Activated CD8-positive, alpha-beta memory T cell treated with anti-CD3 and anti-CD28 coated beads, Interleukin-2, amount 50 U/mL, for 24 hours (primary cell): ENCODE data around the gene CYBC1.
A peak's percentile ranks its signal among the peaks of the same experiment; 100 is the strongest.
"Not testable (repeated sequence)": the region's sequence is repeated elsewhere in the genome, so short reads cannot be mapped to it uniquely, and the experiment has no call there.

Experiments
- DNase-seq: peaks from one replicate; pipeline ENCODE4 v3.0.0-alpha.2; 2020; ENCODE audit errors: extremely low read depth

Gene CYBC1

DNA sequence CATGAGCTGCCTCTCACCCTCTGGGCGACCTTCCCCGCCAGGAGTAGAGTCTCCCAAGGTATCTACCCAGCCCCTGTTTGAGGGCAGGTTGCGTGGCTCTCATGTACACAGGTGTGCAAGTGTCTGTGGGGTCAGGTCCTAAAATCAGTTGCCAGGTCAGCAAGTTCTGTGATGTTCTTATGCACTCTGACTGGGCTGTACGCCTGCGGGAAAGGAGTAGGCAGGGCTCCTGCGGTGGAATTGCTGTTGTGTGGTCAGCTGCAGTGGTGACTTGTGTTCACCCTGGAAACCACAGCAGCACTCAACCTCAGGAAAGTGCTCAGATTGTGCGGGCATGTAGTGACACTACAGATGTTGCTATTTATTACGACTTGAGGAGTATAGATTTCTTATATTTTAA is 27.4 kb upstream of the CYBC1 start:
- DNase-seq, result no peak

DNA sequence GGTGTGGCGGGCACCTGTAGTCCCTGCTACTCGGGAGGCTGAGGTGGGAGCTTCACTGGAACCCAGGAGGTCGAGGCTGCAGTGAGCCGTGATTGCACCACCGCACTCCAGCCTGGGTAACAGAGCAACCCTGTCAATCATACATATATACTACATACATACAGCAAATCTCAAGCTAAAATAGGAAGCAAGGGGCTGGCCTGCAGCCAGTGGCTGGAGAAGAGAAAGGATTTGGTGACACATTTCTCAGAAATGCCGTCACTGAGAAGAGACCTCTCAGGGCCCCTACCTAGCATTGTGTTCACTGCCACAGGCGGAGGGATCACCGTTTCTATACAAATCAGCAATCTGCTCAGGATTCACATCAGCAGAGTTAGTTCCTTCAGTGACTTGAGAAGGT is 24.9 kb upstream of the CYBC1 start:
- DNase-seq, result no peak

DNA sequence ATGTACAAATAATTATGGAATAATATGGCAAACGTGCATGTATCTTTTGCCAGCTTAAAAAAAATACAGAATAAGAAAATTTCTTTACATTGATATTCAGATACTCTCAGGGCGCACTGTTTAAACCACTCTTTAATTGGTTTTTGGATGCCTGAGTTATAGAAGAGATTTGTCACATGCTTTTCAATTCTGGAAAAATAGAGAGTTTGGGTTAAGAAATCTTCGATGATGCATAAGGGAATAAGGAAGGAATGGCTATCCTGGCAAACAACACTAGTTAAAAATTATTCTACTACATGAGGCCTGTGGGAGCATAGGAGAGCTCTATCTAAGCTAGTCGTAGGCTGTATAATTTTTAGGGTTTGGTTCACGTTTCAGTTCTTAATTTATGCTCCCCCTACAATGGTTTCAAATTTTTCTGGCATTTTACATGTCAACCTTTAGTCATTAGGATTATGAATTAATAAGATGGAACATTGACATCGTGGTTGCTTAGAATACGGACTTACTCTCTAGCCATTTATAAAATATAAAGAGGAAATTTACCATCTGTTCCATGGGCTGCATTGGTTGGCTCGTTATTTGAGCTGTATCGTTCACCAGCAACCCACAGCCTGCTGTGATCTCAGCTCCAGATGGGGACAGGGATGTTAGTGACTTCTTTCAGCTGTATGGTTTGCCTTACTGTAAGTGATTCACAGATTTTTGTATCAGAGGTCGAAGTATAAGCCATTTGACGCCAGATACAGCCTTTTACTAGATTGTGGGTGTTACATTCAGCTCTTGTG is 23.9 kb upstream of the CYBC1 start:
- DNase-seq, result no peak

DNA sequence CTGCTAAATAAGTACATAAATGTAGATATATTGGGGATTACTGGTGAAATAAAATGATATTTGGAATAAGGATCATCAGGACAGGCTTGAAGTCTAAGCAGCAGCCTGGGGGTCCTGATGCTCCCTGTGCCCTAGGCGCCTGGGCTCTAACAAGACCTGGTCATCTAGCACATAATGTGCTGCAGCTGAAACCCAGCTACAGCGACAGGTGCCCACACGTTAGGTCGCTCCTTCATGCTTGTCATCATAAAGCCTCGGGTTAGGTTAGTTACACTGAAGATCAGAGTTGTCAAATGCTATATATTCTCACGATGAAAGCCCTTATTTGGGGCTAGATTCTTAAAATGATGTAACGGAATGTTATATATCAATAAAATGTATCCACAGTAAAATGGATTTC is 19.5 kb upstream of the CYBC1 start:
- DNase-seq, result no peak

DNA sequence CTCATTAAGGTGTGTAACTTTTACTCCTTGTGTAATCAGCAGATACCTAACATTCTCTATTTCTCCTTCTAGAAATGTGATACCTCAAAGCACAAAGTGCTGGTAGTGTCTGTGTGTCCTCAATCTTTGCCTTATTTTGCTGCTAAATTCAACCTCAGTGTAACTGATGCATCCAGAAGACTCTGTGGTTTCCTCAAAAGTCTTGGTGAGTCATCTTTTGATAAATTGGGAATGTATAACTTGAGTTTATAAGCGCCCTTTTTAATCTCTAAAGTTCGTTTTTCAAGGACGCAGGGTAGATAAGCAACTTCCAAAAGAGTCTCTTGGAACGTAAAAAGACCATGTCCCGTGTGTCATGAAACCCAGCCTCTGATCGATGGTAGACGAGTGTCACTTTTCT is 18.1 kb upstream of the CYBC1 start:
- DNase-seq, result no peak

DNA sequence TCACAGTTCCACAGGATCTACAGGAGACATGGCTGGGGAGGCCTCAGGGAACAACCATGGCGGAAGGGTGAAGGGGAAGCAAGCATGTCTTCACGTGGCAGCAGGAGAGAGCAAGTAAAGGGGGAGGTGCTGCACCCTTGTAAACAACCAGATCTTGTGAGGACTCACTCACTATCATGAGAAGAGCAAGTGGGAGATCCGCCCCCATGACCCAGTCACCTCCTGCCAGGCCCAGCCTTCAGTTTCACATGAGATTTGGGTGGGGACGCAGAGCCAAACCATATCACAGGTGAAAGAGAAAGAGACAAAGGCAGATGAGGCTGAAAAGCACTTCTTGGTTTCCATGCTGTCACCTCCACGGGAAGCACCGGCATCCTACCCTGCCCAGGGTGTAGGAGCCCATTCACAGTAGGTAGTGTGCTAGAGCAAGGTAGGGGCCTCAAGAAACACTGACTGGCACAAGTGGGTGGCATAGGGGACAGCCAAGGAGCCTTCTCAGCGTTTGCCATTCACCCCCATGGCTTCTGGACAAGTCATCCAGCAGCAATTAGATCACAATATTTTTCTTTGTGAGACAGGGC is 14.6 kb upstream of the CYBC1 start:
- no peak for DNase-seq

DNA sequence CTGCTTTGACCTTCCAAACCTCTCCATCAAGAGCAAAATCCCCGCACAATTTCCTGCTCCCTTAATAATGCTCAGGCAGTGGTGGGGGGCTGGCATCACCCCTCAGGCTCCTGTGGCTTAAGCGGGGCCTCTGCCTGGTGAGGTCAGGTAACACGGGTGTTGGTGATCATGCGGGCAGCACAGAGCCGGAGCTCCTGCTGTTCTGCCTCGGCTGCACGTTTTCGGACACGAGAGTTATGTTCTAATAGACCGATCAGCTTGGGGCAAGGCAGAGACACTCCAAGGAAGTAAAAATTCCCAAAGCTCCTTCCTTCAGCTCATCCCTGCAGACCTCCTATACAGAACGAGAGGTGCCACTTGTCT is 14.0 kb upstream of the CYBC1 start:
- DNase-seq, result no peak

DNA sequence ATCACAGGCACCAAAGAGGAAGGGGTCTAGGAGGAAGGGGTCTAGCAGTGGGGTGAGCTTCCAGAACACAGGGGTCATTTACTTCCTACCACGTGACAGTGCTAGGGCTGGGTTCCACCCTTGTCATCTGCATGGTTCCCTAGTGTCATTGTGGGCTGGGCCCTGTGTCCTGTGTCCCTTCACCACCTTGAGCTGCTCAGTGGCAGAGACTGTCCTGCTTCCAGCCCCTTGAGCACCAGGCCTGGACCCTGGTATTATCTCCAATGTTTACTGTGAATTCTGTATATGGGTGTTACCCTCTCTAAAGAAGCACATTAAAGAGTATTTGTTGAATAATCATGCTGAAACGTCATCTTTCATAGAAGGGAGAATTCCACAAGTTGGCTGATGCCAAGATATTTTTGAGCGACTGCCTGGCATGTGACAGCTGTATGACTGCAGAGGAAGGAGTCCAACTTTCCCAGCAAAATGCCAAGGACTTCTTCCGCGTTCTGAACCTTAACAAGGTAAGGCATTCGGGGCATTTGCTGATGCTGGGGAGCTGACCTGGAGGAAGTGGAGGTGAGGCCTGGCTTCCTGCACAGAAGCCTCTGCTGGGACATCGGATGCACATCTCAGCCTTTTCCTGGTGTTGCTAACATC is 13.5 kb upstream of the CYBC1 start:
- DNase-seq, result no peak

DNA sequence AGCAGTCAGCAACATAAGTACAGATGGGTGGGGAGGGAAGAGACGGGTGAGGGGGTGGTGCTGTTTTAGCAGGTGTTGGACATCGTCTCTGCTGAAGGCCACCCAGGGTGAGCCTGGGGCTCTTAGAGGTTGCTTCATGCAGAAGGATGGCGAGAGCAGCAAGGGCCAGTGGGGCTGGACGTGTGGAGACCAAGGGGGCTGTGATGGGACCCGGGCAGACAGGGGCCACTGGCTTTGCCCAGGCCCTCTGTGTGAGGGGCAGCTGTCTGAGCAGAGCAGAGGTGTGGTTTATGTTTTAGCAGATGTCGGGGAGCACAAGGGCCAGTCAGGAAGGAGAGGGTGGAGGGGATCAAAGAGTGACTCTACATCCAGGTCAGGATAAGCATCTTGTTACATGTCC is 12.8 kb upstream of the CYBC1 start:
- DNase-seq, result no peak

DNA sequence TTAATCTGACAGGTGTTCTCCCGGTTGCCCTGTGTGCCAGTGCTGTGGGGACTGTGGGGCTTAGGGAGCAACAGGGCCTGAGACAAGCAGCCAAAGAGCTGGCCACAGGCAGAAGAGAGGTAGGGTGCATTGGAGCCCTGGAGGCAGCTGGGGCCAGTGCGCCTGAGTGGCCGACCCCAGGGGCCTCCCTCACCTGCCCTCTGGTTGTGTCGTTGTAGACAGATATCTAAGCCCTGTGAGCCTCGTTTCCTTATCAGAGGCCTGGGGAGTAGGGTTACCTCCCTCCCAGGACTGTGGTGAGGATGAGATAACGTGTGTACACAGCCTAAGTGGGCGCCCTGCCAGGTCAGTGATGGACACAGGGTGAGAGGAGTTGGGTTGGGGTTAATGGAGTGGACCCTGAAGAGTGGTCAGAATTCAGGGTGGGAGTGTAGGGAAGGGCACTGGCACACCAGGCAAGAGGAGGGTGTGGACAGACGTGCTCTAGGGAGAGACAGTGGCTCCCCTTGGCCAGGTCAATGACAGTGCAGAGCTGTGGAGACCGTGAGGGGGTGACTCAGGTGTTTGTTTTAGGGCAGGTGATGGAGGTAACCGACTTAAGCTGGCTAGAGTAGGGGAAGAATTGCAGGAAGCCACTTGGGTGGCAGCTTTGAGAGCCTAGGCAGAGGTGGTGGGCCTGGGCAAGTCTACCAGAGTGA is 11.4 kb upstream of the CYBC1 start:
- no peak for DNase-seq

DNA sequence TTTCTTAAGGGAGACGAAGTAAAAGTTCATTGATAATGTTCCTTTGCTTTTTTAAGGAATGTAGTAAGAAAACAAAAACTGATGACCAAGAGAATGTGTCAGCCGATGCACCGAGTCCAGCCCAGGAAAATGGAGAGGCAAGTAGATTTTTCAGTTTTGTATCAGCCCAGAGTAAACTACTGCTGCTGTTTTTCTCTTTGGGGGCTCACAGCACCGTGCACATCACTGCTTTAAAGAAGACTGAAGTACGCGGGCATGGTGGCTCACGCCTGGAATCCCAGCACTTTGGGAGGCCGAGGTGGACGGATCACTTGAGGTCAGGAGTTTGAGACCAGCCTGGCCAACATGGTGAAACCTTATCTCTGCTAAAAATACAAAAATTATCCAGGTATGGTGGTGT is 9.4 kb upstream of the CYBC1 start:
- DNase-seq, result not testable (repeated sequence)

DNA sequence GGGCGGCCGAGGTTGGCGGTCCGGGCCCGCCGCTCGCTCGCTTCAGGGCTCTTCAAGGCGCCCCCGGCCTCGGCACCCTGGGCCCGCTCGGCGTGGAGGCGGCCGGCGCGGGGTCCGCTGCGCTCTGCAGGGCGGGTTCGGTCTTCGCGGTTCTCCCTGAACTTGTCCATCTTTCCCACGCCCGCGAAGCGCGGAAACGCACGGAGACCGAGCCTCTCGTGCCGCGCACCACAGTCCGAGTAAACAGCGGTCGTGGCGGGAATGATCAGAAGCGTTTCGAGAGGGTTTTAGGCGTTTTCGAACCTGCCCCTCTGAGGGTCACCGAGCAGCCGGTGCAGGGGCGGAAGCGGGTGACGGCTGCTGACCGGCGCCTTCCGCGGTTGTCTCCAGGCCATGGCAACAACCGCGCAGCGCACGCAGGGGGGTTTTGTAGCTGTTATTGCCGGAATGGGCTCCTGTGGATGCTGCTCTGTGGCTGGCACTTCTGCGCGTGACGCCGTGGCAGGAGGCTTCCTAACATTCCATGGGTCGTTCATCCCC is 8.4 kb upstream of the CYBC1 start:
- DNase-seq, result no peak

DNA sequence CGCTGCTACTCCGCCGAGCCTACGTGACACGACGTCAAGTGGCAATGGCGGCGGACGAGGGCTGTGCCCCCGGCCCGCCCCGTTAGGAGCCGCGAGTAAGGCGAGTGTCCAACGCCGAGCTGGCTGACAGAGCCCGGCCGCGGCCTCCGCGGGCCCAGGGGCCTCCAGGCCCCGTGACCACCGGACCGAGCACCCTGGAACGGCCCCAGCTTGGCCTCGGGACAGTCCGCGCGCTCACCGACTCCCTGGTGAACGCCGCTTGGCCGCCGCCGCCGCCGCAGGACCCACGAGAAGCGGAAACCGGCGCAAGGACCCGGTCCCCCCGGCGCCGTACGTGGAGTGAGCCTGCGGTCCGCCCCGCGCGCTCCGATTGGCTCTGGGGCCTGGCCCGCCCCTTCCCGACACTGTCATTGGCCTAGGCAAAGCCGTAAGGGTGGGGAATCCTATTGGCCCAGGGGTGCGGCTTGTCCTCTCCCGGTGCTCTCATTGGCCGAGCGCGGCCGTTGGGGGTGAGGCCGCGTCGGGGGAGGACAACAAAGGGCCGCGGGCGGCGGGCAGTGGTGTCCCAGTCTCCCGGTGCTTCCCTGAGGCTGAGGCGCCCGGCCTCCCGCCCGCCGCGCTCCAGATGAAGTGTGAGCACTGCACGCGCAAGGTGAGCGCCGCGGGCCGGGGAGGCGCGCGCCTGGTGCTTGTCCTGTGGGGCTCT is 7.8 kb upstream of the CYBC1 start, which contains the start of gene NARF:
NARF (plus strand) TSS at position 563 of the 706 bp plus-strand sequence; CDS start at position 626, 63 bp downstream.
- DNase-seq, result peak; percentile 88

DNA sequence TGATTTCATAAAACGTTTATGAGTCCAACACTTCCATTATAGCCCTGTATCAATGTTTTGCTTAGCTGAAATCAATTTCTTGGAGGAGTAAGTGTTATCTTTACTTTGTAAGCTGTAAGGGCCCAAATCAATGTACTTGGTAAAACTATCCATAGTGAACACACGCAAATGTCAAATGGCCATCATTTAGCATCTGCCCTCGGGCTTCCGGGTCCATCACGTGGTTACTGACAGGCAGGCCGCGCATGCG is 7.3 kb upstream of the CYBC1 start:
- DNase-seq, result no peak

DNA sequence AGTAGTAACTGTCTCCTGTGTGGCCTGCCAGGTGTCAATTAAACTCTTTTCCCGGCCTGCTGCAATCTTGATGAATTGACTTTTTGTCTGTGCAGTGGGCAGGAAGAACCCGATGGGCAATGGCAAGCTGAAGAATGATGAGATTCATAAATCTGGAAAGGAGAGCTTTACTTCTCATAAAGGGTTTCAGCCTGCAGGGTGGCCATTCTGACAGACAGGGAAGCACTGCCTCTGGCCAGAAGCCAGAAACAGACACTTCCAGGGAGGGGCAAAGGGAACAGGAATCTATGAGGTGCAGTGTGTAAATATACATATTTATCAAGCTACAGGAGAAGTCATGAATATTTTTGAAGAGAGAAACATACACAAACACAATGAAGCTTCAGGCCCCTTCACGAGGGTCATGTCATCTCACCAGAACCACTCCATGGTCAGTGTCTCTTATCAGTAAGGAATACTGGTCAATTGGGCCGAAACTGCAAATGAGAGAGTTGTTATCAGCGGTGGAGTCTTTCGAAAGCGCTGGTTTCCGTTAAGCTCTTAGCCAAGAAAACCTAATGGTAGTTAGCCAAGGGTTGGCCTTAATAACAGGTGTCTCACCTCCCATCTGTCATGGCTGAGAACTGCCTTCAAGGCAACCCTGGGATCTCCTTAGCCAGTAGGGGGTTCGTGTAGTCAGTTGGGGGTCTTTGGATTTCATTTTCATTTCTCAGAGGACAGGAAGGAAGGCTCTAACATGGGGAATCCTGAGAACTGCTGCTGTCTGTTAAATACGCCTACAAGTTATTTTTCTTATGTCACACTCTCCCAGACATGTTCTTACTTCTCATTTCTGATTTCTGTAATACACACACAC is 6.7 kb upstream of the CYBC1 start:
- no peak for DNase-seq

DNA sequence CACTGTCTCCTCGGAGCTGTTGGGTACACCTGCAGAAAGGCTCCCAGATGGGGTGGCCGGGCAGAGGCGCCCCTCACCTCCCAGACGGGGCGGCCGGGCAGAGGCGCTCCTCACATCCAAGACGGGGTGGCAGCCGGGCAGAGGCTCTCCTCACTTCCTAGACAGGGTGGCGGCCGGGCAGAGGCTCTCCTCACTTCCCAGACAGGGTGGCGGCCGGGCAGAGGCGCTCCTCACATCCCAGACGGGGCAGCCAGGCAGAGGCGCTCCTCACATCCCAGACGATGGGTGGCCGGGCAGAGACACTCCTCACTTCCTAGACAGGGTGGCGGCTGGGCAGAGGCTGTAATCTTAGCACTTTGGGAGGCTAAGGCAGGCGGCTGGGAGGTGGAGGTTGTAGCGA is 3.2 kb upstream of the CYBC1 start:
- not testable (repeated sequence) for DNase-seq

DNA sequence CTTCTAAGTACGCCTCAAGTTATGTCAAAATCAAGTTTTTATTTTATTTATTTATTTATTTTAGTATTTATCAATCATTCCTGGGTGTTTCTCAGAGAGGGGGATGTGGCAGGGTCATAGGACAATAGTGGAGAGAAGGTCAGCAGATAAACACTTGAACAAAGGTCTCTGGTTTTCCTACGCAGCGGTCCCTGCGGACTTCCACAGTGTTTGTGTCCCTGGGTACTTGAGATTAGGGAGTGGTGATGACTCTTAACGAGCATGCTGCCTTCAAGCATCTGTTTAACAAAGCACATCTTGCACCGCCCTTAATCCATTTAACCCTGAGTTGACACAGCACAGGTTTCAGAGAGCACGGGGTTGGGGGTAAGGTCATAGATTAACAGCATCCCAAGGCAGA is 2.6 kb upstream of the CYBC1 start:
- DNase-seq, result not testable (repeated sequence)

DNA sequence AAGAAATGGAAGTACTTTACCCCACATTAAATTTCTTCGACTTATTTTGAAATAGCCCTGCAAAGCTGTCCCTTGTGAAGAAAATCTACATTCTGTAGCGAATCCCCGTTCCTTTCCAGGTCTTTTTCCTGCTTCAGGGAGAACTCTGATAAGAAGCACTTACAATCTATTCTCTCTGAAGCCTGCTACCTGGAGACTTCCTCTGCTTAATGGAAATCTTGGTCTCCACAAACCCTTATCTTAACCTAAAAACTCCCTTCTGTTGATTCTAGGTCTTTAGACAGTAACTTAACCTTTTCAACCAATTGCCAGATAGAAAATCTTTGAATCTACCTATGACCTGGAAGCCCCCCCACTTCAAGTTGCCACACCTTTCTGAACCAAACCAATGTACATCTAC is 1.6 kb upstream of the CYBC1 start:
- DNase-seq, result no peak

DNA sequence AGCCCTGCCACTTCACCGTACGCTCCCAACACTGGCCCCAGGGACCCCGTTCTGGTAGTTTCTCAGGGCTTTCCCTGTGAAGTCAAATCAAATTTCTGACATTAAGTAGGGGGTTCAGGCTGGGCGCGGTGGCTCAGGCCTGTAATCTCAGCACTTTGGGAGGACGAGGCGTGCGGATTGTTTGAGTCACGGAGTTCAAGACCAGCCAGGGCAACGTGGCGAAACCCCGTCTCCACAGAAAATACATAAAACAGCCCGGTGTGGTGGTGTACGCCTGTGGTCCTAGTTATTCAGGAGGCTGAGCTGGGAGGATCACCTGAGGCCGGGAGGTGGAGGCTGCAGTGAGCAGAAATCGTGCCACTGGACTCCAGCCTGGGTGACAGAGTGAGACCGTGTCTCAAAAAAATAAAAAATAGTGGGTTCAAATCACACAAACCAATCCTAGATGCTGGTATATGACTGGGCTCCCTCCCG is 632 bp downstream of the CYBC1 start:
- DNase-seq, result no peak

DNA sequence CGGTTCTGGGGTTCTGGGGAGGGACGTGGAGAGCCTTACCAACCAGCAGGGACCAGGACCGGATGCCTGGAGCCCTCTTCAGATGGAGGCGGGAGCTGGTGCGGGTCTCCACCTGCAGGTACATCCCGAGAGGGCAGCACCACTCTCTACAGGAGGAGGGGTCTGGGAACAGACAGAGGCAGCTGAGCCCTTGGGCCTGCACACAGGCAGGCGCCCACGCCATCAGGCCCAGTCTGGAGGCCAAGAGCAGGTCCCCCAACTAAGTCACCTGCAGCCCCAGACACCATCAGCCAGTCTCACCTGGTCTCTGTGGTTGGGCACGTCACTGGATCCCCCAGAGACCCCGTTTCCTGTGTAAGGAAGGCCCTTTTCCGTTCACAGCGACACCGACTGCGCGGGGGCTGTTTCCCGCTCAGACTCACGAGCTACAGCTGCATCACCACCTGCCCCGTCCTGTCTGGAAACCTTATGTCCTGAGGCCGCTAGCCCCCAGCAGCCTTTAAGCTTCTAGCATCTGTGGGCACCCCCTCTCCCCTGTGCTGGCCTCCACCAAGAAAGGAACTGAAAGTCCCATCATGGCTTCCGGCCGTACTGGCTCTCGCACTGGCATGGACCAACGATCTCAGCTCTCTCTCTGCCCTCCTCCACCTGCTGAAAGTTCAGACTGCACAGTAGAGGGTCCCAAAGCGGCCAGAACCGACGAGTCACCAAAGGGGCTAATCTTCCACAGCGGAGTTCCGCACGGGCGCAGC is 1.2 kb downstream of the CYBC1 start:
- no peak for DNase-seq
